KOPT-K1 (cell line): ENCODE data around the gene RFK.

Source experiments
- H3K27ac ChIP-seq: fragments of 200-600 bp; sonication (generic); 2 replicates; pipeline ENCODE4 v1.5.1; 2016; ENCODE audit warnings: antibody characterized with exemption, mild to moderate bottlenecking, low read depth, low read length; ENCODE audit not compliant: poor library complexity, severe bottlenecking
- H3K36me3 ChIP-seq: fragments of 200-600 bp; sonication (generic); 2 replicates; pipeline ENCODE4 v1.5.1; 2017; ENCODE audit warnings: antibody characterized with exemption, mild to moderate bottlenecking, low read length, moderate library complexity; ENCODE audit not compliant: insufficient read depth
- H3K9me3 ChIP-seq: fragments of 200-600 bp; sonication (generic); 2 replicates; pipeline ENCODE4 v1.5.1; 2017; ENCODE audit warnings: antibody characterized with exemption, low read length, mild to moderate bottlenecking; ENCODE audit not compliant: insufficient read depth, poor library complexity, severe bottlenecking

Gene RFK

DNA sequence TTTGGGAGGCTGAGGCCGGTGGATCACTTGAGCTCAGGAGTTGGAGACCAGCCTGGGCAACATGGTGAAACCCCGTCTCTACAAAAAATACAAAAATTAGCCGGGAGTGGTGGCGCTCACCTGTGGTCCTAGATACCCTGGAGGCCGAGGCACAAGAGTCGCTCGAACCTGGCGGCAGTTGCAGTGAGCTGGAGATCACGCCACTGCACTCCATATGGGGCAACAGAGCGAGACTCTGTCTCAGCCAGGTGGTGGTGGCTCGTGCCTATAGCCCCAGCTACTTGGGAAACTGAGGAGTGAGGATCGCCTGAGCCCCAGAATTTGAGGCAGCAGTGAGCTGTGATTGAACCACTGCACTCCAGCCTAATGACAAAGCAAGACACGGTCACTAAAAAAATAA lies 2.4 kb upstream of the RFK start:
- H3K9me3 ChIP-seq, result no peaks in the 10 kb centered on the region
- no peaks in the 10 kb centered on the region; the same call in 1 of the 2 replicates for H3K36me3 ChIP-seq
- no peak overlapping the region for H3K27ac ChIP-seq

DNA sequence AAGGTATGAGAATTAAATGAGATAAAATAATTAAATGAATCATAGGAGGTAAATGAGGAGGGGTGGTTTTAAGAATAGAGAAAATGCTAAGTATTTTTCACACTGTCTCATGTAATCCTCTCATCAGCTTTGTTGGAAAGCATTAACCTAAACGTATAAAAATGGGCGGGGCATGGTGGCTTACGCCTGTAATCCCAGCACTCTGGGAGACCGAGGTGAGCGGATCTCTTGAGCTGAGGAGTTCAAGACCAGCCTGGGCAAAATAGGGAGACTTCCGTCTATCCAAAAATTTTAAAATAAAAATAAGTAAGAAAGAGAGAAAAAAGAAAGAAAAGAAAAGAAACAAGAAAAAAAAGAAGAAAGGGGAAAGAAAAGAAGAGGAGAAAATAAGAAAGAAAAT lies 1.9 kb upstream of the RFK start:
- H3K9me3 ChIP-seq, result no peaks in the 10 kb centered on the region
- H3K36me3 ChIP-seq, result peaks cover 3% of the 10 kb centered on the region; the same call in 1 of the 2 replicates
- H3K27ac ChIP-seq, result no peak overlapping the region

DNA sequence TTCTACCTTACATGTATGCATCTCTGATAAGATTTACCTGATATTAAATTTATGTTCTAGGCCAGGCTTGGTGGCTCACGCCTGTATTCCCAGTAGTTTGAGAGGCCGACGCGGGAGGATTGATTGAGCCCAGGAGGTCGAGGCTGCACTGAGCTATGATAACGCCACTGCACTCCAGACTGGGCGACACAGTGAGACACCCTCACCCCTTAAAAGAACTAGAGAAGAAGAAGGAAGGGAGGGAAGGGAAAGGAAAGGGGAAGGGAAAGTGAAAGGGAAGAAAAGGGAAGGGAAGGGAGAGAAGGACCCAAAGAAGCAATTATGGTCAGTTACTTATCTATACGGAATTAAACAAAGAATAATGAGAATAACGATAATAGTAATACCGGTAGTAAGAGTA lies 1.2 kb upstream of the RFK start:
- peak overlapping the region; percentile 25 for H3K27ac ChIP-seq
- H3K36me3 ChIP-seq, result peaks cover 9% of the 10 kb centered on the region
- no peaks in the 10 kb centered on the region for H3K9me3 ChIP-seq

DNA sequence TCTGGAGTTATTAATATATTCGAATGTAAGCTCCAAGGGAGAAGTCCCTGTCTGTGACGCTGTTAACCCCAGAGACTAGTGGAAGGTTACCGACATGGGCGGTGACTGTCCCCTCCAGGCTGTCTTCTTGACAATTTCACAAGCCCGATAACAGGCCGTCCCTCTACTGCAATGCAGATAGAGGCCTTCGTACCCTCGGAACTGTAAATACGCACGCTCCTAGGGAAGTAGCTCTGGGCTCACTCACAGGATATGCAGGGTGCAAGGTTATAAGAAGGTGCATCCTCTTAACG lies 680 bp upstream of the RFK start:
- no peaks in the 10 kb centered on the region for H3K9me3 ChIP-seq
- H3K27ac ChIP-seq, result peak overlapping the region; percentile 72
- H3K36me3 ChIP-seq, result peaks cover 9% of the 10 kb centered on the region

DNA sequence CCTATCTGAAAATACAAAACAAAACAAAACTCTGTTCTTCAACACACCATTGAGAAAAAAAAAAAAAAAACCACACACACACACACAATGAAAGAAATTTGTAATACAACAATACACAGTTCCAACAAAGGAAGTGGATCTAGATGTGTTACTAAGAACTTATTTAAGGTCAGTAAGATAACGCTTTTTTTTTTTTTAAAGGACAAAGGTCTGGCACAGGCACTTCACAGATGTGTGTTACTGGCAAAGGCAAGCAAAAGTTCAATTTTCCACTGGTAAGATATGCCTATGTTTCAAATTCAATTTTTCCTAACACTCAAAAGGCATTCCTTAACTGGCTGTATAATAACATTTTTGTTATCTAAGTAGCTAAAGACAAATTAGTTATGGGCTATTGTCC lies 3.6 kb downstream of the RFK start:
- H3K9me3 ChIP-seq, result no peaks in the 10 kb centered on the region
- H3K36me3 ChIP-seq, result peaks cover 43% of the 10 kb centered on the region
- no peak overlapping the region for H3K27ac ChIP-seq

DNA sequence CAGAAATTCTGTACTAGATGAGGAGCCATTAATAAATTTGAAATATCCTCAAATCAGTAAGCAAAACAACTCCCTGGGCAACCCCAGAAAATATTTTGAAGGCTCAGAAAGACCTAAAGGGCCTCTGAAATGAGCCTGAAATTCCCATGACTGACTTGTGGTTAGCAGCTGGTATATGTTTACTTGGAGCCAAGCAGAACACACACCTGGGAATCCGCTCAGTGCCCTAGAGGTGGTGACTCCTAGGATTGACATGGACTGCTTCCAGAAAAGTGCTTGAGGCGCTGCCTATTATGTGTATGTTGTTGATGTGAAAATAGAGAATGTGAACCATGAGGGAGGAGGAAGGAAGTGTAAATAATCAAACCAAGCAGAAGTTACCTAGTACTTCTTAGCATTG lies 14.7 kb downstream of the RFK start:
- Histone ChIP-seq H3K9me3 (no peaks in the 10 kb centered on the region), H3K27ac (no peak overlapping the region)

DNA sequence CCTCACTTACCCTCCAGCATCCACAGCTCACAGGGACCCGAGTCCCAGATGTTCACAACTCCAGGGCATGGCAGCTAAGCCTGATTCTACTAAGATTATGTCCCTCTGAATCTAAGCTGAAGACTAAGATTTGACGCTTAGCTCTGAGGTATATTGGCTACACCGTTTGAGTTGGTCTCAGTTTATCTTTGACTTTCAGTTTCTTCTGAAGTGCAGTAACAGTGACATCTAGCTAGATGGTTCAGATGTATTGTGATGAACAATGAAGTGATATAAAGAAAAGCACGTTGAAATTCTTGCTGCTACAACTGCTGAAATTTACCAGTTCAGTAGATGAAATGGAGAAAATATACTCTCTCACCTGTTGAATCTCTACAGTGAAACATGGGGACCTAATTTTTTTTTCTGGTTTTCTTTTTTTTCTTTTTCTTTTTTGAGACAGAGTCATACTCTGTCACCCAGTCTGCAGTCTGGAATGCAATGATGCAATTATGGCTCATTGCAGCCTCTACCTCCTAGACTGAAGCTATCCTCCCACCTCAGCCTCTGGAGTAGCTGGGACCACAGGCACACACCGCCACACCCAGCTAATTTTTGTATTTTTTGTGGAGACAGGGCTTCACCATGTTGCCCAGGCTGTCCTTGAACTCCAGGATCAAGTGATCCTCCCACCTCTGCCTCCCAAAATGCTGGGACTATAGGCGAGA lies 15.7 kb downstream of the RFK start:
- no peak overlapping the region for H3K27ac ChIP-seq
- no peaks in the 10 kb centered on the region for H3K36me3 ChIP-seq
- no peaks in the 10 kb centered on the region for H3K9me3 ChIP-seq

More for the DNA sequence above, 14.7 kb downstream of the RFK start:
- H3K36me3 ChIP-seq, result peaks cover 10% of the 10 kb centered on the region

DNA sequence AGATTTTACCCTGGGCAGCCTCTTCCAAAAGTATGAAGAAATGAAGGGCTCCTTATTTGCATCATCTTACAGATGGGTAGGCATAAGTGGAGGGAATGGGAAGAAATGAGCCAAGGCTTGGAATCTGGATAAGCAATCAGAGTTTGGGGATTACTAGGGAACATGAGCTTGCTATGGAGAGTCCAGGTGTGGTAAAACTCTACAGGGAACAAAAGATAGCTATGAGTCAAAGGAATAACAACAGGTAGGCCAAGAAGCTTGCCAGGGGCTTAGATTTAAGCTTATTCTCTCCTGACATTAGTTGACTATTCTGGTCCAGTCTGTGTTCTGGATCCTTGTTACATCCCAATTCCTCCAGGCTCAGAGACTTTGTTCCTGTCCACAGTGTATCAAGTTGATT lies 16.4 kb downstream of the RFK start:
- Histone ChIP-seq H3K27ac (no peak overlapping the region), H3K9me3 (no peaks in the 10 kb centered on the region), H3K36me3 (no peaks in the 10 kb centered on the region)

DNA sequence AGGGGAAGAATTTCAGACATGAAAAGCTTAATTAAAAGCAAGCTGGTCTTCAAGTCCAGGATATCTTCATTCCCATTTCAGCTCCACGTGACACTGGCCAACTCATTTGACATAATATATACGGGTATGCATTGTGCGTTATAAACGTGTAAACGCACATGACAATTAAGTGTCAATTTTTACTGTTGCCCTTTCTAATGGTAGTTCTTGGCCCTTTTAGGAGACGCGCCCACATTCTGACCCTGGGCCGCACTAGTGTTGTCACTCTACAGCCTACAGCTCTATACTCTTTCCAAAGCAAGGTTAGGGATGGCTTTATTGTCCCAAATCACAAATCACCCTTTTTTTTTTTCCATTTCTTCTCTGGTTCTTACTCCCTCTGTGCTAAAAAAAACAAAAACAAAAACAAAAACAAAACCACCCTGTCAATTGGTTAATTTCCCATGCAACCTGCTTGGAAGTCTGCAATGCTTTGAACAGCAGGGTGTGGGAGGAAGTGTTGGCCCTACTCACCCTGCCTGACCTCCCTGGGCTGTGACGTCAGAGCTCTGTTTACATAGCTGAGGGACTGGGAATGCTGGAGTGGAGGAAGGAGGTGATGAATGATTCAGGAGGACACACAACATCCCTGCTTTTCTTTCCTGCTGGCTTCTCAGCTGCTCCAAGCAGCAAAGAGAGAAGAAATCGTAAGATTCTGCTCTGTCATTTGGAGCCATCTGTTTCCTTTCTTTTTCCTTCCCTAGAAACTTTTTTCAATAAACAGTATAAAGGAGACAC lies 19.3 kb downstream of the RFK start:
- H3K9me3 ChIP-seq, result no peaks in the 10 kb centered on the region
- no peak overlapping the region for H3K27ac ChIP-seq
- H3K36me3 ChIP-seq, result no peaks in the 10 kb centered on the region

DNA sequence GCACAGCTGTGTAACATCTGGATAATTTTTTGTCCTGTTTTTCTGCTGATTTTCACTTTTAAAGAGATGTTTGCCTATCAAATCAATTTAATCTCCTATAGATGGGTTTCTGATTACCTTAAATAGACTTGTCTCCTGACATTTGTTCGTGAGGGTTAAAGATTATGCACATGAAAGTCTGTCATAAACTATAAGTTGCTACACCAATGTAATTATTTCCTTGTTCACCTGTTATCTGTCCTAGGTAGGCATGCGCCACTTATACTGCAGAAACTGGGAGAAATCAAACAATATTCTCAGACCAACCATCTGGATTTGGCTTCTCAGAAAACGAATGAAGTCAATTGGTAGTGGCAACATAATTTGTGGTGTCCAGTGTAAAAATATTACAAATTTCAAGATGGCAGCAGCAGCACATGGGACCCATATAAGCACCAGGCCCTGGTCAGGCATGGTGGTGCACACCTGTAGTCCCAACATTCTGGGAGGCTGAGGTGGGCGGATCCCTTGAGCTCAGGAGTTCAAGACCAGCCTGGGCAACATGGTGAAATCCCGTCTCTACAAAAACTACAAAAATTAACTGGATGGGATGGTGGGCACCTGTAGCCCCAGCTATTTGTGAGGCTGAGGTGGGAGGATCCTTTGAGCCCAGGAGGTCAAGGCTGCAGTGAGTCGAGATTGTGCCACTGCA lies 20.3 kb downstream of the RFK start:
- Histone ChIP-seq H3K9me3 (no peaks in the 10 kb centered on the region), H3K36me3 (no peaks in the 10 kb centered on the region), H3K27ac (no peak overlapping the region)

DNA sequence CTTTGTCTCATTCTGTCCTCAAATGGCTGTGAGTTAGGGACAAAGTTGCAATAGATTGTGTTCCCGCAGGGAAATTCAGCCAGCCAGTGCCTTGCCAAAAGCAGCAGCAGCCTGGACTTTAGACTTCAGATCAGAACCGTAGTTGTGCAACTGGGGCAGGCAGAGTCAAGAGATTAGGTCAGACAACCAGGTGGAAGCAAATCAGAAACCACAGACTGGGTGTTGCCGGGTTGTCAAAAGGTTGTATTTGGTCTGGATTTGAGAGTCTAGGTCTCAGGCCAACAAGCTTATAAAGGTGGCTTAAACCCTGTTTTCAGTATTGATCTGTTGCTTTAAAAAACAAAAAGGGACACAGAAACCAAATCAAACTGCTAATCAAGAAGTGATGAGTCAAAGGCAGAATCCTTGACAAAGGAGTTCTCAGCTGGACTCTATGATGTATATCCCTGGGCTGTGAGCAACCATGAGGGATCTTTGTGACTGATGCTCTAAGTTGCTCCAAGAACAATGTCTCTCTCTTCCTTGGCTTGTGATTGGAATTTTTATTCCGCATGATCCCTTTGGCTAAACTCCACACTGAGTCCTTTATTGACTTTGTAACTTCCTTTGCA lies 20.9 kb downstream of the RFK start:
- H3K9me3 ChIP-seq, result no peaks in the 10 kb centered on the region
- no peaks in the 10 kb centered on the region for H3K36me3 ChIP-seq
- H3K27ac ChIP-seq, result no peak overlapping the region

DNA sequence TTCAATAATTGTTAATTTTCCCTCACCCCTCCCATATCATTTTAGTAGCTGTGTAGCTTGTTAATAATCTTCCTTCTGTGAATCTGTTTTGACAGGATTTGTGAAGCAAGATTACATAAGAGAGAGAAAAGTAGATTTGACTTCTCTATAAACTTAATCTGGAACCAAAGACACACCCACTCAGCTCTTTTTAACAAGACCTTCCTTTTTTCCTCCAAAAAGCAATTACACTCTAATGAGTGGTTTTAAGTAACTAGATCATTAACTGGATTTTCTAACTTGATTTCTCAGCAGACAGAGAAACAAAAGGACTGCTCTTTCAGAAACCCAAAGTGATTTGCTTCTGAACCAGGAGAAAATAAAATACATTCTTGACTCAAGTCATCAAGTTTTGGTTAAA lies 21.9 kb downstream of the RFK start:
- Histone ChIP-seq H3K9me3 (no peaks in the 10 kb centered on the region), H3K36me3 (no peaks in the 10 kb centered on the region), H3K27ac (no peak overlapping the region)

DNA sequence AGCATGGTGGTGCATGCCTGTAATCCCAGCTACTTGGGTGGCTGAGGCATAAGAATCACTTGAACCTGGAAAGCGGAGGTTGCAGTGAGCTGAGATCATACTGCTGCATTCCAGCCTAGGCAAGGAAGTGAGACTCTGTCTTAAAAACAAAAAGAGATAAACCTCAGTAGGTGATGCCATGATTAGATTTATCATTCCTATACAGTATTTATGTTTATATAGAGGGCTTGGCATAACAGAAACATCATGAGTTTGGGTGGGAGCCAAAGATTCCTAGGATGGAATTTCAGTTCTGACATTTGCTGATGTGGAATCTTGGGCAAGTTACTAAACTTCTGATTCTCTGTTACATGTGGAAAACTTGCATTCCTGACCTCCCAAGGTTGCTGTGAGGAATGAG lies 22.3 kb downstream of the RFK start:
- Histone ChIP-seq H3K36me3 (no peaks in the 10 kb centered on the region), H3K27ac (no peak overlapping the region), H3K9me3 (no peaks in the 10 kb centered on the region)

DNA sequence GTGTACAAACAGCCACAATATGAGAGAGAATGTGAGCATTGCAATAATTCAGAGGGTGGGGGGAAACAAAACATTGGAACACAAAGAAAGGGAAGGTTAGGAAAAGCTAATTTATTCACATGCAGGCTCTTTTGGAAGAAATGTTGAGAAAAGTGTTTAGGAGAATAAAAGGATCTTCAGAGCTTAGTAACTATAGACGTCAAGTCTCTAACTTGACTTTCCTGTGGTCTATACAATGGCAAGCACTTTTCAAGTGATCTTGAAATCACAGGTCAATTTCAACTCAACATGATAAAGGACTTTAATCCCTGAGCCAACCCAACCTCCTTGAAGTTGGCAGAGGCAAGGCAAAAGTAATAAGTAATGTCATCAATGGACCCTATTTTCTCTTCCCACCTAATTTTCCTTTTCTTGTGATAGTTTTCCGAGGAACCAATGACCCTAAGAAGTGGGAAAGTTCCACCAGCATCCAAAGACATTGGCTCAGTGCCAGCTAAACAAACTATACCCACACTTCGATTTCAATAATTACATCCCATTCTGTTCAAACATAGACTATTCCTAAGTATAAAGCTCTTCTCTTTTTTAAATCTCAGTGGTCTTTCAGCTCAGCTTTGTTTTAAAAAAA lies 23.7 kb downstream of the RFK start:
- H3K27ac ChIP-seq, result no peak overlapping the region
- H3K36me3 ChIP-seq, result no peaks in the 10 kb centered on the region
- H3K9me3 ChIP-seq, result no peaks in the 10 kb centered on the region

DNA sequence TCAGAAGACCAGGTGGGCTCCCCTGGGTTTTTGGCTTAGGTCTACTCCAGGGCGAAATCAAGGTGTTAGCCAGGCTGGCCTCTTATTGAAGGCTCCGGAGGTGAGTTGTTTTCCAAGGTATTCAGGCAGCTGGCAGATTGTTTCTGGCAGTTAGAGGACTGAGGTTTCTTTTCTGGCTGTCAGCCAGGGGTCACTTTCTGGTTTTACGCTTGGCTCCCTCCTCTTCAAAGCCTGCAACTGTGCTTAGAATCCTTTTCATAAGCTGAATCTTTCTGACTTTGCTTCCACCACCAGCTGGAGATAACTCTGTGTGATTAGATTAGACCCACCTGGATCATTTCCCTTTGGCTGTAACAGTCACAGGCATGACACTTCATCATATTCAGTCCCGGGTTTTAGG lies 24.6 kb downstream of the RFK start:
- no peak overlapping the region for H3K27ac ChIP-seq
- no peaks in the 10 kb centered on the region for H3K36me3 ChIP-seq
- H3K9me3 ChIP-seq, result no peaks in the 10 kb centered on the region
